ENCODE measurements around the gene ZNF480. TPM values are rescaled to one million over a fixed set of nuclear protein-coding genes. Genes with fewer than 3 reads are reported as not detected.
"Not testable (repeated sequence)": the region's sequence is repeated elsewhere in the genome, so short reads cannot be mapped to it uniquely, and the experiment has no call there.

Gene ZNF480
- total RNA-seq (2014; rRNA removed), result 8.1 and 11.9 TPM in 2 replicates
- 9.7 TPM for polyA plus RNA-seq (2012)

- peak; percentile 74 for DNase-seq (ENCODE audit: low read depth)
These were observed at the start of gene ZNF480 for GRCh38 chr19:52296773-52297600. Gene ZNF480 (plus strand): TSS chr19:52297169. CDS start chr19:52300413, 3,244 bp downstream.

- DNase-seq (ENCODE audit: low read depth), result peak; percentile 72
These were observed 48.7 kb upstream of the ZNF480 start for GRCh38 chr19:52248241-52248640.

GRCh38 chr19:52258426-52258825 lies 38.5 kb upstream of the ZNF480 start:
- peak; percentile 11 for DNase-seq (ENCODE audit: low read depth)

- DNase-seq (ENCODE audit: low read depth), result peak; percentile 8
These were observed 31.4 kb upstream of the ZNF480 start for GRCh38 chr19:52265556-52265955.

GRCh38 chr19:52269338-52270261 lies 27.4 kb upstream of the ZNF480 start, which contains the start of gene ZNF766:
Gene ZNF766 (plus strand): TSS chr19:52269587. CDS start chr19:52269614, 27 bp downstream.
- peak; percentile 92 for DNase-seq (ENCODE audit: low read depth)

- DNase-seq (ENCODE audit: low read depth), result peak; percentile 29
These were observed 26.6 kb upstream of the ZNF480 start for GRCh38 chr19:52270266-52270885.

- DNase-seq (ENCODE audit: low read depth), result no peak
These were observed 23.7 kb upstream of the ZNF480 start for GRCh38 chr19:52273301-52273700.

GRCh38 chr19:52274191-52274590 lies 22.8 kb upstream of the ZNF480 start:
- no peak for DNase-seq (ENCODE audit: low read depth)

- DNase-seq (ENCODE audit: low read depth), result no peak
These were observed 21.0 kb upstream of the ZNF480 start for GRCh38 chr19:52275988-52276387.

- DNase-seq (ENCODE audit: low read depth), result no peak
These were observed 19.5 kb upstream of the ZNF480 start for GRCh38 chr19:52277471-52277870.

GRCh38 chr19:52286256-52286655 lies 10.7 kb upstream of the ZNF480 start:
- no peak for DNase-seq (ENCODE audit: low read depth)

- no peak for DNase-seq (ENCODE audit: low read depth)
These were observed 5.2 kb upstream of the ZNF480 start for GRCh38 chr19:52291781-52292180.

GRCh38 chr19:52292946-52293345 lies 4.0 kb upstream of the ZNF480 start:
- not testable (repeated sequence) for DNase-seq (ENCODE audit: low read depth)

- no peak for DNase-seq (ENCODE audit: low read depth)
These were observed 583 bp upstream of the ZNF480 start for GRCh38 chr19:52296400-52296772.

- DNase-seq (ENCODE audit: low read depth), result peak; percentile 9
These were observed 814 bp downstream of the ZNF480 start for GRCh38 chr19:52297601-52298364.

GRCh38 chr19:52307275-52307674 lies 10.3 kb downstream of the ZNF480 start:
- DNase-seq (ENCODE audit: low read depth), result peak; percentile 32

GRCh38 chr19:52322429-52322828 lies 25.5 kb downstream of the ZNF480 start:
- DNase-seq (ENCODE audit: low read depth), result no peak

GRCh38 chr19:52331757-52332156 lies 34.8 kb downstream of the ZNF480 start:
- no peak for DNase-seq (ENCODE audit: low read depth)

- DNase-seq (ENCODE audit: low read depth), result no peak
These were observed 38.8 kb downstream of the ZNF480 start for GRCh38 chr19:52335768-52336116.

- DNase-seq (ENCODE audit: low read depth), result peak; percentile 73
These were observed 39.3 kb downstream of the ZNF480 start, which contains the start of gene ZNF610 for GRCh38 chr19:52336117-52336790. Gene ZNF610 (plus strand): TSS chr19:52336243. CDS start chr19:52349173, 12,930 bp downstream.
